Lower leg skin (tissue), 3 donors: Measurements from ENCODE around the gene SLC16A3.

Experiments
- POLR2A ChIP-seq, 2 donors: fragments of 450-650 bp; IDR thresholded peaks; one replicate each; pipeline ENCODE4 v1.6.1; 2016 to 2017; ENCODE audit warnings: antibody characterized with exemption in 2 of 2, mild to moderate bottlenecking in 1 of 2, moderate library complexity in 1 of 2
- TF ChIP-seq, protein P1 (sequence below), 3 donors: fragments of 450-650 bp; IDR thresholded peaks; one replicate each; pipeline ENCODE4 v1.5.1; 2016; ENCODE audit warnings: antibody characterized with exemption in 3 of 3, mild to moderate bottlenecking in 3 of 3, moderate library complexity in 2 of 3

DNA sequence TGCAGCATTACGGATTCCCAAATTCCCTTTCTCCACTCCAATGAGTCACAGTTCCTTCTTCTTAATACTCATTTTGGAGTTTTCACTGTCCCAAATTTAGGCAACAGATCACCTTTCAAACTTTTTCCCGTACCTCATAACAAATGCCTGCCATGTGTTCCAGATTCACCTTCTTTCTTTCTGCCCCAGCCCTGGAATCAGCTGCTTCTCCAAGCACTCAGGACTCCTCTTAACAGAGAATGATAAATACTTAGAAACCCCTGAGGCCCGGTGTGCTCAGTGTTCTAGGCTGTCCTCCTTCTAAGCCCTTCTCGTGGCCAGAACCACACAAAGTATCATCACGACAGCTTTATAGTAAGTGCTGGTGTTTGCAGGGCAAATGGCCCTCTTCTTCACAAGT is 29.7 kb downstream of the SLC16A3 start:
- TF ChIP-seq, protein P1, sequence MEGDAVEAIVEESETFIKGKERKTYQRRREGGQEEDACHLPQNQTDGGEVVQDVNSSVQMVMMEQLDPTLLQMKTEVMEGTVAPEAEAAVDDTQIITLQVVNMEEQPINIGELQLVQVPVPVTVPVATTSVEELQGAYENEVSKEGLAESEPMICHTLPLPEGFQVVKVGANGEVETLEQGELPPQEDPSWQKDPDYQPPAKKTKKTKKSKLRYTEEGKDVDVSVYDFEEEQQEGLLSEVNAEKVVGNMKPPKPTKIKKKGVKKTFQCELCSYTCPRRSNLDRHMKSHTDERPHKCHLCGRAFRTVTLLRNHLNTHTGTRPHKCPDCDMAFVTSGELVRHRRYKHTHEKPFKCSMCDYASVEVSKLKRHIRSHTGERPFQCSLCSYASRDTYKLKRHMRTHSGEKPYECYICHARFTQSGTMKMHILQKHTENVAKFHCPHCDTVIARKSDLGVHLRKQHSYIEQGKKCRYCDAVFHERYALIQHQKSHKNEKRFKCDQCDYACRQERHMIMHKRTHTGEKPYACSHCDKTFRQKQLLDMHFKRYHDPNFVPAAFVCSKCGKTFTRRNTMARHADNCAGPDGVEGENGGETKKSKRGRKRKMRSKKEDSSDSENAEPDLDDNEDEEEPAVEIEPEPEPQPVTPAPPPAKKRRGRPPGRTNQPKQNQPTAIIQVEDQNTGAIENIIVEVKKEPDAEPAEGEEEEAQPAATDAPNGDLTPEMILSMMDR (IDR thresholded peaks at IDR 0.05): no peak
- no peak for TF ChIP-seq POLR2A (IDR thresholded peaks at IDR 0.05)
